ENCODE results near the gene AMIGO3.

AMIGO3 gene

DNA sequence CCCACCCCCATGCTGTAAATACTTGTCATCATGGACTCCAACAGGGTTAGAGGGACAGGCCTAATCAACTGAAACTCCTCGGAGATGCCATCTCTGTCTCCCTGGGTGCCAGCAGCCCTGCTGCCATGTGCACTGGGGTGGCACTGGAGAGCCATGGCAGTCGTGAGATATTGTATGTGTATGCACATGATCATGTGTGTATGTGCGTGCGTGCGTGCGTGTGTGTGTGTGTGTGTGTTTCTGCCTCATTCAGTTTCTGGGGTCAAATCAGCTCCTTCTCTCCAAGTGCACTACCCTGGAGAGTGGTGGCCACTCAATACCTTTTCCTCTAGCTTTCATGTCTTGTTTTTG is 48.6 kb downstream of the AMIGO3 start:
- DNase-seq (ENCODE audit: low read depth in 2 of 2, low spot score in 1 of 2): no peak

DNA sequence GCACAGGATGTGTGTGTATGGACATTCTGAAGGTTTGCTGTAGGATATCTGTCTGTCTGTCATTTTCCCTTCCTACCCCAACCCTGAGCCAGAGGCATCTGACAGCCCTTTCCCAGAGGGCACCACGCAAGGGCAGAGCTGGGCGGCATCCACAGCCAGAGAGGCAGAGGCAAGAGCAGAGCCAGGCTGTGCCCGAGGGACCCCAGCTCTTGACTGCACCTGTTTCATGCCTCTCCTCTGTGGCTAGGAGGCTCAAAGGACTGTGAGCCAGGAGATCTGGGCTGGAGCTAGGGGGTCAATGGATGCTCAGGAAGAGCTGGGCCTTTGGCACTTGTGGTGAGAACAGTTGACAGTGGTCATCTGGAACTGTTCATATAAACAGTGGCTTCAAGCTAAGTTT is 50.1 kb downstream of the AMIGO3 start:
- no peak for DNase-seq (ENCODE audit: low read depth in 2 of 2, low spot score in 1 of 2)

- DNase-seq (ENCODE audit: low read depth in 2 of 2, low spot score in 1 of 2): no peak
Observed at GRCh38 chr3:49668861-49669260, 50.6 kb downstream of the AMIGO3 start.

GRCh38 chr3:49668414-49668797 is 51.1 kb downstream of the AMIGO3 start:
- no peak for DNase-seq (ENCODE audit: low read depth in 2 of 2, low spot score in 1 of 2)

DNA sequence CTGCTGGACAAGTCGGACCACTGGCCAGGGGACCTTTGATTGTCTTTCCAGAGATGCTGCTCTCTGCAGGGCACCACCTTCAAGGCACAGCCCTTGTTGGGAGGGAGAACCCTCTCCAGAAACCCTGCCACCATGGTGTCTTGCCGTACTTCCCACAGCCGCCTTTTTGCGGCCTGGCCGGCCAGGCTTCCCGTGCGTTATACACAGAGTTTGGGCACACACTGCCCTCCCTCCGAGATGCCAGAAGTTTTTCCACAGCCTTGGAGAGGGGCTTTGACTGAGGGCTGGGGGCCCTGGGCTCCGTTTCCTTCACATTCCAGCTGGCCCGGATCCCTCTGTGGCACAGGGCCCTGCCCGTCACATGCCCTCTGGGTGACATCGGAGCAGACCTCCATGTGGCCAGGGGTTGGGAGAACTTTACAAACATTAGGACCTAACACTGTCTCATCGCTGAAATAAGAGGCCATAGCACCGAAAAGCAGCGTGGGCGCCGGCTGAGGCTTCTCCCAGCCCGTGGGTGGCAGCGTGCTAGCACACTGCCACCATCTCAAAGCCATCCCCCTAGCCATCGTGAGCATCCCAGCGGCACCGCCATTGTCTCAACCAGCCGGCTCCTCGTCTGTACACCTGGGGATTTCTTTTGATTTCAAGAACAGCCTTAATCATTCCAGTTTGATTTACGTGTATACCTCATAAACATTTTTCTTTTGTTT is 51.6 kb downstream of the AMIGO3 start:
- no peak for DNase-seq (ENCODE audit: low read depth in 2 of 2, low spot score in 1 of 2)

All from stimulated activated CD8-positive, alpha-beta memory T cell treated with anti-CD3 and anti-CD28 coated beads, Interleukin-4, amount 100 ng/mL, for 1 hour (primary cell).